ENCODE data around the gene MAN1C1. TPM values are rescaled to one million over a fixed set of nuclear protein-coding genes. Genes with fewer than 3 reads are reported as not detected.

The MAN1C1 gene
- total RNA-seq, 1 donor from 2014 or later: 22.6 TPM

GRCh38 chr1:25622531-25622930 lies 5.9 kb downstream of the MAN1C1 start:
- no peak overlapping the region for H3K4me3 Mint-ChIP-seq
- H3K36me3 Mint-ChIP-seq (ENCODE audit: low read depth): peaks cover 8% of the 10 kb centered on the region
- DNase-seq (ENCODE audit: low read depth, low spot score): no peak
- TF ChIP-seq, protein P1, sequence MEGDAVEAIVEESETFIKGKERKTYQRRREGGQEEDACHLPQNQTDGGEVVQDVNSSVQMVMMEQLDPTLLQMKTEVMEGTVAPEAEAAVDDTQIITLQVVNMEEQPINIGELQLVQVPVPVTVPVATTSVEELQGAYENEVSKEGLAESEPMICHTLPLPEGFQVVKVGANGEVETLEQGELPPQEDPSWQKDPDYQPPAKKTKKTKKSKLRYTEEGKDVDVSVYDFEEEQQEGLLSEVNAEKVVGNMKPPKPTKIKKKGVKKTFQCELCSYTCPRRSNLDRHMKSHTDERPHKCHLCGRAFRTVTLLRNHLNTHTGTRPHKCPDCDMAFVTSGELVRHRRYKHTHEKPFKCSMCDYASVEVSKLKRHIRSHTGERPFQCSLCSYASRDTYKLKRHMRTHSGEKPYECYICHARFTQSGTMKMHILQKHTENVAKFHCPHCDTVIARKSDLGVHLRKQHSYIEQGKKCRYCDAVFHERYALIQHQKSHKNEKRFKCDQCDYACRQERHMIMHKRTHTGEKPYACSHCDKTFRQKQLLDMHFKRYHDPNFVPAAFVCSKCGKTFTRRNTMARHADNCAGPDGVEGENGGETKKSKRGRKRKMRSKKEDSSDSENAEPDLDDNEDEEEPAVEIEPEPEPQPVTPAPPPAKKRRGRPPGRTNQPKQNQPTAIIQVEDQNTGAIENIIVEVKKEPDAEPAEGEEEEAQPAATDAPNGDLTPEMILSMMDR (conservative IDR thresholded peaks at IDR 0.05): no peak
- peaks cover 12% of the 10 kb centered on the region for H3K27me3 Mint-ChIP-seq (ENCODE audit: low read depth)
- H3K27ac Mint-ChIP-seq (ENCODE audit: unreplicated experiment): no peak overlapping the region
- H3K4me1 Mint-ChIP-seq: peaks cover 39% of the 10 kb centered on the region
- no peaks in the 10 kb centered on the region for H3K9me3 Mint-ChIP-seq

DNA sequence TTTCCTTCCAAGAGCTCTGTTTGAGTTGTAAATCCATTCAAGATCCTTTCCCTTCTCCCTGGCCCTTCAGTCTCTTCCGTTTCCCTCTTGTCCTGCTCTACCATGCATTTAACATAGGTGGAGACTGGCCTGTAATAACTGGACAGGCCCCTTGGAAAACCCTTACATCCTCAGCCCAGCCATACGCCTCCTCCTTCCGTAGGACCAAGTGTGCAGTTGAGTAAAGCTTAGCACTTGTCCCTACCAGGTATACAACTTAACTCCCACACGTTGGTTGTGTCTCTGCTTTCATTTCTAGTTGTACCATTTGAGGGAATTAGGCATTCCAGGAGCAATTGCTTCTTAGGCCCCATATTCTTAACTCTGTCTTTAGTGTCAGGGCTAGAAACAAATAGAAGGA lies 6.4 kb downstream of the MAN1C1 start:
- H3K4me1 Mint-ChIP-seq: peaks cover 39% of the 10 kb centered on the region
- peaks cover 8% of the 10 kb centered on the region for H3K36me3 Mint-ChIP-seq (ENCODE audit: low read depth)
- no peaks in the 10 kb centered on the region for H3K9me3 Mint-ChIP-seq
- H3K27me3 Mint-ChIP-seq (ENCODE audit: low read depth): peaks cover 12% of the 10 kb centered on the region
- no peak for DNase-seq (ENCODE audit: low read depth, low spot score)
- H3K27ac Mint-ChIP-seq (ENCODE audit: unreplicated experiment): no peak overlapping the region
- TF ChIP-seq, protein P1 (conservative IDR thresholded peaks at IDR 0.05): no peak
- no peak overlapping the region for H3K4me3 Mint-ChIP-seq

GRCh38 chr1:25623731-25624130 lies 7.1 kb downstream of the MAN1C1 start:
- peak overlapping the region; percentile 52 for H3K27ac Mint-ChIP-seq (ENCODE audit: unreplicated experiment)
- H3K9me3 Mint-ChIP-seq: no peaks in the 10 kb centered on the region
- H3K36me3 Mint-ChIP-seq (ENCODE audit: low read depth): peaks cover 8% of the 10 kb centered on the region
- H3K4me1 Mint-ChIP-seq: peaks cover 32% of the 10 kb centered on the region
- TF ChIP-seq, protein P1 (conservative IDR thresholded peaks at IDR 0.05): no peak
- peaks cover 5% of the 10 kb centered on the region for H3K27me3 Mint-ChIP-seq (ENCODE audit: low read depth)
- no peak for DNase-seq (ENCODE audit: low read depth, low spot score)
- no peak overlapping the region for H3K4me3 Mint-ChIP-seq

DNA sequence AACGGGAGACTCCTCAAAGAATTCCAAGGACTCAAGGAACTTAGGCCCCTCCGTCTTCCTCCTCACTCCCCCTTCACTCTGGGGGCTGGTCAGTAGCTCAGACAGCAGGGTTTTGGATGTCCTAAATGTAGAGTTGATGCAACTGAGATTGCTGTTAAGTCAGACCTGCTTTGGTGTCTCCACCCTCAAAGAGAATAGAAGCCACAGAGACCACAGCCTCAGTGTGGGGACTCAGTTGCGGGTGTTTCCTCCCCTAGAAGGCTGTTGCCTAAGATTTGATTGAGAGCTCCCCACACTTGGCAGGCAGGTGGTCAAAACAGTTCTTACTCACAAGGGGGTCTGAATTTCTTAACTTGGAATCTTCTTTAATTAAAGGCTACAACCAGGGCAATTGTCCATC lies 7.6 kb downstream of the MAN1C1 start:
- Mint-ChIP-seq H3K27me3 (ENCODE audit: low read depth) (peaks cover 2% of the 10 kb centered on the region), H3K9me3 (no peaks in the 10 kb centered on the region)

DNA sequence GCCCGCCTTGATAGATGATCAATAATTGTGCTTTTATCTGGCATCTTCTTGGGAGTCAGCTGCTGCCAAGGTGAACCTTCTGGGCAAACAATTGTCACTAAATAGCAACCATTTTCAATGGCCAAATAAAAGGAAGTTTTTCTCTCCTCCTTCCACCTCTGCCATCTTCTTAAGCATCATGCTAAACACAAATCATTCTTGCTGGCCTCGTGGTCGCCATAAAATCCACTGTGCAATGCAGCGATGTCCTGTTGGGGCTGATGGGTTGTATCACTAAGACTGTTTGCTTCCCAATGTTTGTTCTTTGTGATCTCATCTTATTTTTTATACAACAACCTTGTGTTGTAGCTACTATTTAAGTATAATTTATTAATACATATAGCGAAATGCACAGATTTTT lies 8.0 kb downstream of the MAN1C1 start:
- no peak overlapping the region for H3K27ac Mint-ChIP-seq (ENCODE audit: unreplicated experiment)
- no peak overlapping the region for H3K4me3 Mint-ChIP-seq
- peaks cover 8% of the 10 kb centered on the region for H3K36me3 Mint-ChIP-seq (ENCODE audit: low read depth)
- H3K9me3 Mint-ChIP-seq: no peaks in the 10 kb centered on the region
- H3K4me1 Mint-ChIP-seq: peaks cover 23% of the 10 kb centered on the region
- DNase-seq (ENCODE audit: low read depth, low spot score): no peak
- TF ChIP-seq, protein P1 (conservative IDR thresholded peaks at IDR 0.05): no peak
- no peaks in the 10 kb centered on the region for H3K27me3 Mint-ChIP-seq (ENCODE audit: low read depth)

More for the DNA sequence above, 7.6 kb downstream of the MAN1C1 start:
- Mint-ChIP-seq H3K27ac (ENCODE audit: unreplicated experiment) (no peak overlapping the region), H3K4me3 (no peak overlapping the region), H3K36me3 (ENCODE audit: low read depth) (peaks cover 8% of the 10 kb centered on the region), H3K4me1 (peaks cover 27% of the 10 kb centered on the region)
- TF ChIP-seq, protein P1 (conservative IDR thresholded peaks at IDR 0.05): no peak
- no peak for DNase-seq (ENCODE audit: low read depth, low spot score)

GRCh38 chr1:25626018-25626417 lies 9.4 kb downstream of the MAN1C1 start:
- H3K4me1 Mint-ChIP-seq: peaks cover 11% of the 10 kb centered on the region
- TF ChIP-seq, protein P1 (conservative IDR thresholded peaks at IDR 0.05): no peak

More at GRCh38 chr1:25626018-25626417, 9.4 kb downstream of the MAN1C1 start:
- Mint-ChIP-seq H3K36me3 (ENCODE audit: low read depth) (peaks cover 8% of the 10 kb centered on the region), H3K9me3 (no peaks in the 10 kb centered on the region), H3K4me3 (no peak overlapping the region), H3K27ac (ENCODE audit: unreplicated experiment) (no peak overlapping the region), H3K27me3 (ENCODE audit: low read depth) (no peaks in the 10 kb centered on the region)
- DNase-seq (ENCODE audit: low read depth, low spot score): no peak

Data from neural crest cell (in vitro differentiated cells).